ENCODE measurements around the gene BBX. TPM values are rescaled to one million over a fixed set of nuclear protein-coding genes. Genes with fewer than 3 reads are reported as not detected.

BBX gene
- total and polyA plus RNA-seq, 2 of the 13 experiments (the other 11 are each of a cell fraction or from before 2014, with no cell fraction given): 13.7 to 23.2 TPM

GRCh38 chr3:107782054-107782453, 259.3 kb downstream of the BBX start:
- peaks cover 3 to 27% of the 10 kb centered on the region in 2 experiments for H3K36me3 ChIP-seq (replicated peaks in 1 of 2; ENCODE audit: control insufficient read depth in 1 of 2, insufficient read depth in 2 of 2, low read length in 2 of 2)
- no TSS peak for BruUV-seq (replicated peaks)
- in situ Hi-C loops (cut with HindIII; ENCODE audit: extremely low pct_ligation_motif_present, low pct_unique_long_range_greater_than_20kb) (no loop called here), intact Hi-C loops (cut with micrococcal nuclease; ENCODE audit: unreplicated experiment) (no loop called here)
- no peak overlapping the region for H3K9ac ChIP-seq (ENCODE audit: insufficient read depth, low read depth, low read length)
- no peak for TF ChIP-seq ZNF496 (CRISPR knock-in tag; IDR thresholded peaks at IDR 0.05; ENCODE audit: insufficient replicate concordance)
- TF ChIP-seq NRL (CRISPR knock-in tag; IDR thresholded peaks at IDR 0.05; ENCODE audit: borderline replicate concordance): no peak
- no peak for TF ChIP-seq ZNF776 (CRISPR knock-in tag; IDR thresholded peaks at IDR 0.05)
- TF ChIP-seq HNF1B (CRISPR knock-in tag; IDR thresholded peaks at IDR 0.05): no peak
- TF ChIP-seq, protein P1, sequence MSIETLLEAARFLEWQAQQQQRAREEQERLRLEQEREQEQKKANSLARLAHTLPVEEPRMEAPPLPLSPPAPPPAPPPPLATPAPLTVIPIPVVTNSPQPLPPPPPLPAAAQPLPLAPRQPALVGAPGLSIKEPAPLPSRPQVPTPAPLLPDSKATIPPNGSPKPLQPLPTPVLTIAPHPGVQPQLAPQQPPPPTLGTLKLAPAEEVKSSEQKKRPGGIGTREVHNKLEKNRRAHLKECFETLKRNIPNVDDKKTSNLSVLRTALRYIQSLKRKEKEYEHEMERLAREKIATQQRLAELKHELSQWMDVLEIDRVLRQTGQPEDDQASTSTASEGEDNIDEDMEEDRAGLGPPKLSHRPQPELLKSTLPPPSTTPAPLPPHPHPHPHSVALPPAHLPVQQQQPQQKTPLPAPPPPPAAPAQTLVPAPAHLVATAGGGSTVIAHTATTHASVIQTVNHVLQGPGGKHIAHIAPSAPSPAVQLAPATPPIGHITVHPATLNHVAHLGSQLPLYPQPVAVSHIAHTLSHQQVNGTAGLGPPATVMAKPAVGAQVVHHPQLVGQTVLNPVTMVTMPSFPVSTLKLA (IDR thresholded peaks at IDR 0.05): peak; percentile 52; the same call in 1 of the 2 replicates
- TF ChIP-seq TERF1 (CRISPR knock-in tag; IDR thresholded peaks at IDR 0.05): no peak
- ChIA-PET POLR2A (no interaction called here), CTCF (ENCODE audit: low intra/inter-chr PET ratio, low total read pairs) (no interaction called here)
- H3K27ac ChIP-seq (ENCODE audit: extremely low read length, insufficient read depth, low read length): no peak overlapping the region
- no peaks in the 10 kb centered on the region for H3K79me2 ChIP-seq (ENCODE audit: insufficient read depth, low read length)
- no peak overlapping the region for H3K4me2 ChIP-seq (ENCODE audit: low read depth, low read length)
- WGBS (ENCODE audit: low lambda C conversion rate): 97% methylated on average over 2 of the region's 2 CpGs
- no peaks in the 10 kb centered on the region for H3K9me3 ChIP-seq (ENCODE audit: low read length)
- H3K27me3 ChIP-seq (ENCODE audit: control insufficient read depth in 1 of 2, insufficient read depth in 2 of 2, low read length in 2 of 2): no peaks in the 10 kb centered on the region
- H2AFZ ChIP-seq (ENCODE audit: low read length): no peak overlapping the region
- FAIRE-seq: no peak
- no peaks in the 10 kb centered on the region for H3K4me1 ChIP-seq (ENCODE audit: insufficient read depth, low read length)
- no peak overlapping the region for H3K4me3 ChIP-seq (replicated peaks in 1 of 3; ENCODE audit: insufficient read depth in 1 of 3, low read depth in 2 of 3, low read length in 3 of 3)
- no peaks in the 10 kb centered on the region for H4K20me1 ChIP-seq (ENCODE audit: insufficient read depth, low read length)
- no peak for DNase-seq (ENCODE audit: low spot score)
- no peak for ATAC-seq
